ENCODE measurements around the gene CTDP1.

- TF ChIP-seq, protein P1, sequence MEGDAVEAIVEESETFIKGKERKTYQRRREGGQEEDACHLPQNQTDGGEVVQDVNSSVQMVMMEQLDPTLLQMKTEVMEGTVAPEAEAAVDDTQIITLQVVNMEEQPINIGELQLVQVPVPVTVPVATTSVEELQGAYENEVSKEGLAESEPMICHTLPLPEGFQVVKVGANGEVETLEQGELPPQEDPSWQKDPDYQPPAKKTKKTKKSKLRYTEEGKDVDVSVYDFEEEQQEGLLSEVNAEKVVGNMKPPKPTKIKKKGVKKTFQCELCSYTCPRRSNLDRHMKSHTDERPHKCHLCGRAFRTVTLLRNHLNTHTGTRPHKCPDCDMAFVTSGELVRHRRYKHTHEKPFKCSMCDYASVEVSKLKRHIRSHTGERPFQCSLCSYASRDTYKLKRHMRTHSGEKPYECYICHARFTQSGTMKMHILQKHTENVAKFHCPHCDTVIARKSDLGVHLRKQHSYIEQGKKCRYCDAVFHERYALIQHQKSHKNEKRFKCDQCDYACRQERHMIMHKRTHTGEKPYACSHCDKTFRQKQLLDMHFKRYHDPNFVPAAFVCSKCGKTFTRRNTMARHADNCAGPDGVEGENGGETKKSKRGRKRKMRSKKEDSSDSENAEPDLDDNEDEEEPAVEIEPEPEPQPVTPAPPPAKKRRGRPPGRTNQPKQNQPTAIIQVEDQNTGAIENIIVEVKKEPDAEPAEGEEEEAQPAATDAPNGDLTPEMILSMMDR (IDR thresholded peaks at IDR 0.05): no peak
- TF ChIP-seq POLR2A (IDR thresholded peaks at IDR 0.05) (no peak), POLR2AphosphoS5 (IDR thresholded peaks at IDR 0.05) (no peak)
These were observed 53.6 kb downstream of the CTDP1 start for GRCh38 chr18:79733135-79733701.

Measured in gastroesophageal sphincter (tissue), 3 donors.